ENCODE measurements around the gene NKD1. TPM values are rescaled to one million over a fixed set of nuclear protein-coding genes. Genes with fewer than 3 reads are reported as not detected.

Gene NKD1
- total RNA-seq, 1 experiment from 2014 or later: 11.4 TPM

GRCh38 chr16:50565428-50565827, 17.2 kb downstream of the NKD1 start:
- DNase-seq (ENCODE audit: low read depth, low spot score) (no peak), ATAC-seq (no peak)
- no peak overlapping the region for H3K9ac ChIP-seq (ENCODE audit: low read length)
- H3K9me2 ChIP-seq (ENCODE audit: insufficient read depth): no peaks in the 10 kb centered on the region
- no peaks in the 10 kb centered on the region for H3K9me3 ChIP-seq (ENCODE audit: control insufficient read depth in 1 of 2, insufficient read depth in 1 of 2, low read depth in 1 of 2, low read length in 2 of 2)
- POLR2A ChIA-PET: no interaction called here
- no peak overlapping the region for H3K27ac ChIP-seq (ENCODE audit: low read depth, low read length)
- CTCF ChIA-PET: no interaction called here
- no TSS peak for BruUV-seq (replicated peaks)
- TF ChIP-seq EZH2 (IDR thresholded peaks at IDR 0.05) (no peak), POLR2A (IDR thresholded peaks at IDR 0.05; ENCODE audit: borderline replicate concordance, extremely low read depth, insufficient read depth, insufficient read length) (no peak), ZNF274 (IDR thresholded peaks at IDR 0.05; ENCODE audit: low read depth, low read length) (no peak), RAD21 (IDR thresholded peaks at IDR 0.05; ENCODE audit: low read depth) (no peak), CTCF (IDR thresholded peaks at IDR 0.05 in 2 of 3, conservative IDR thresholded peaks at IDR 0.05 in 1 of 3; ENCODE audit: borderline replicate concordance in 1 of 3, insufficient read depth in 1 of 3, low read depth in 2 of 3, low read length in 2 of 3) (no peak), ATF3 (IDR thresholded peaks at IDR 0.05) (no peak), YY1 (IDR thresholded peaks at IDR 0.05; ENCODE audit: extremely low read depth, insufficient replicate concordance, low read depth, low read length) (no peak), SP1 (IDR thresholded peaks at IDR 0.05; ENCODE audit: low read depth) (no peak), MAX (IDR thresholded peaks at IDR 0.05) (no peak), SRF (IDR thresholded peaks at IDR 0.05; ENCODE audit: low read depth) (no peak), REST (IDR thresholded peaks at IDR 0.05; ENCODE audit: low read depth) (no peak), JUND (IDR thresholded peaks at IDR 0.05) (no peak), TCF7L2 (IDR thresholded peaks at IDR 0.05; ENCODE audit: borderline replicate concordance, extremely low read depth, insufficient read depth, insufficient read length) (no peak)
- no peak overlapping the region for H3K4me3 ChIP-seq (replicated peaks in 1 of 2; ENCODE audit: low read depth in 1 of 2, low read length in 2 of 2)
- H2AFZ ChIP-seq (ENCODE audit: low read depth, low read length, poor library complexity, severe bottlenecking): no peak overlapping the region
- no peak overlapping the region for H3K4me2 ChIP-seq (ENCODE audit: low read length)
- intact Hi-C loops (cut with micrococcal nuclease): no loop called here
- H3K36me3 ChIP-seq (ENCODE audit: control insufficient read depth in 1 of 2, insufficient read depth in 2 of 2, low read length in 2 of 2): no peaks in the 10 kb centered on the region
- no peaks in the 10 kb centered on the region for H4K20me1 ChIP-seq (ENCODE audit: insufficient read depth)
- H3K4me1 ChIP-seq (ENCODE audit: control insufficient read depth in 1 of 2, insufficient read depth in 2 of 2, low read length in 2 of 2): no peaks in the 10 kb centered on the region
- H3K27me3 ChIP-seq (ENCODE audit: insufficient read depth, low read length): no peaks in the 10 kb centered on the region
- RAD21 ChIA-PET (ENCODE audit: low non-redundant PET in 1 of 2, low total read pairs in 2 of 2, uncharacterized antibody in 2 of 2, unreplicated experiment in 2 of 2): no interaction called here
- no peaks in the 10 kb centered on the region for H3K79me2 ChIP-seq (ENCODE audit: insufficient read depth, low read length)
